Measurements from ENCODE around the gene AKT1. TPM values are rescaled to one million over a fixed set of nuclear protein-coding genes. Genes with fewer than 3 reads are reported as not detected.

AKT1 gene
- total and polyA plus RNA-seq, 2 of the 4 experiments (the other 2 are of a cell fraction) = 193 to 221 TPM

DNA sequence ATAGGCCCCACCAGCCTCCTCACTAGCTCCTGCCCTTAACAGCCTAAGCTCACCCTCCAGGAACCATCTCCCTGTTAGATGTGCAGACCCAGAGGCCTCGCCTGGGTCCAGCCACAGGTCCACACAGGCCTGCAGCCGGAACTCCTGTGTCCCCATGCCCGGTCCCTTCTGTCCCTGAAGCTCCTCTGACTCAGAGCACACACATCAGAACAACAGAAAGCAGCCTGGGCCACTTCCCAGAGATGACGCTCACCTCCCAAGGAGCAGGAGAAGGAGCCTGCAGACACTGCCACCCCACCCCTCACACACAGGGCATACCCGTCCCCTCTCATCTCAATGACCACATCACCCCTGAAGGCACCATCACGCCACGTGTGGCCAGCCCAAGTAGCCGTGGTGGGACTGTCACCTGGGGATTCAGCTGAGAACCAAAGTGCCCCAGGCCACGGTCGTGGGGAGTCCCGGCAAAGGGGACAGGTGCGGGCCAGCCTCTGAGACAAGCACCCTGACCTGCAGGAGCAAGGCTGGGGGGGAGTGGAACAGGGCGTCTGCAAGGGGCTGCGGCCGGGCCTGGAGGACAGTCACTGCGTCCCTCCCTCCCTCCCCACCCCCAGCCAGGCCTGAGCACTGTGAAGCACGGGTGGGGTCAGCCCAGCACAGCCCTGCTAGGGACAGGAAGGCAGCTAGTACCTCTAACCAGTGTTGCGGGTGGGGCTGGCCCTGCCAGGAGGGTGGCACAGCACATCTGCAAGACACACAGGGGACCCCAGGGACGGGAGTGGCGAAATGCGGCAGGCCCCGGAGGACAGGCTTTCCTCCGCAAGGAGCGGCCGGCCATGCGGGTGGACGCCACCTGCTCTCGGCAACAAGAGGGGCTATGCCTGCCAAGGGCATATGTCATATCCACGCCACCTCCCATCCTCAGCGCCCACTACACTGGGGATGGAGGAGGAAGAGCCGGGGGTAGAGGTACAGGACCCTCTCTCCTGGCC lies 5.5 kb downstream of the AKT1 start:
- H3K9me3 ChIP-seq (ENCODE audit: control insufficient read depth, insufficient read depth, low read length) = no peaks in the 10 kb centered on the region
- H2BK120ac ChIP-seq (ENCODE audit: low read depth, low read length) = no peak overlapping the region
- dilution Hi-C loops (cut with HindIII; ENCODE audit: low sequenced_read_pairs, unreplicated experiment) (no loop called here), intact Hi-C loops (cut with micrococcal nuclease) (no loop called here), in situ Hi-C loops (cut with MboI; ENCODE audit: low sequenced_read_pairs) (no loop called here)
- peaks cover 44% of the 10 kb centered on the region for H3K36me3 ChIP-seq (ENCODE audit: control insufficient read depth, insufficient read depth, low read length)
- H2BK15ac ChIP-seq (ENCODE audit: low read depth, low read length) = no peak overlapping the region
- no peak overlapping the region for H4K5ac ChIP-seq (ENCODE audit: low read depth, low read length)
- DNase-seq (no peak), ATAC-seq (ENCODE audit: low read depth) (no peak)
- no TSS peak for BruUV-seq (replicated peaks)
- TF ChIP-seq MAFK (IDR thresholded peaks at IDR 0.05; ENCODE audit: low read depth, low read length) = no peak
- TF ChIP-seq MAZ (IDR thresholded peaks at IDR 0.05; ENCODE audit: borderline replicate concordance, low read depth, low read length) = no peak
- no peak for TF ChIP-seq MXI1 (IDR thresholded peaks at IDR 0.05; ENCODE audit: borderline replicate concordance, low read depth, low read length)
- TF ChIP-seq RFX5 (IDR thresholded peaks at IDR 0.05; ENCODE audit: low read depth, low read length) = no peak
- TF ChIP-seq FOS (IDR thresholded peaks at IDR 0.05; ENCODE audit: low read depth, low read length) = no peak
- TF ChIP-seq, protein P1, sequence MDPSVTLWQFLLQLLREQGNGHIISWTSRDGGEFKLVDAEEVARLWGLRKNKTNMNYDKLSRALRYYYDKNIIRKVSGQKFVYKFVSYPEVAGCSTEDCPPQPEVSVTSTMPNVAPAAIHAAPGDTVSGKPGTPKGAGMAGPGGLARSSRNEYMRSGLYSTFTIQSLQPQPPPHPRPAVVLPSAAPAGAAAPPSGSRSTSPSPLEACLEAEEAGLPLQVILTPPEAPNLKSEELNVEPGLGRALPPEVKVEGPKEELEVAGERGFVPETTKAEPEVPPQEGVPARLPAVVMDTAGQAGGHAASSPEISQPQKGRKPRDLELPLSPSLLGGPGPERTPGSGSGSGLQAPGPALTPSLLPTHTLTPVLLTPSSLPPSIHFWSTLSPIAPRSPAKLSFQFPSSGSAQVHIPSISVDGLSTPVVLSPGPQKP (IDR thresholded peaks at IDR 0.05; ENCODE audit: borderline replicate concordance, low read depth, low read length) = no peak
- no peak for TF ChIP-seq RAD21 (IDR thresholded peaks at IDR 0.05; ENCODE audit: low read length)
- TF ChIP-seq, protein P2, sequence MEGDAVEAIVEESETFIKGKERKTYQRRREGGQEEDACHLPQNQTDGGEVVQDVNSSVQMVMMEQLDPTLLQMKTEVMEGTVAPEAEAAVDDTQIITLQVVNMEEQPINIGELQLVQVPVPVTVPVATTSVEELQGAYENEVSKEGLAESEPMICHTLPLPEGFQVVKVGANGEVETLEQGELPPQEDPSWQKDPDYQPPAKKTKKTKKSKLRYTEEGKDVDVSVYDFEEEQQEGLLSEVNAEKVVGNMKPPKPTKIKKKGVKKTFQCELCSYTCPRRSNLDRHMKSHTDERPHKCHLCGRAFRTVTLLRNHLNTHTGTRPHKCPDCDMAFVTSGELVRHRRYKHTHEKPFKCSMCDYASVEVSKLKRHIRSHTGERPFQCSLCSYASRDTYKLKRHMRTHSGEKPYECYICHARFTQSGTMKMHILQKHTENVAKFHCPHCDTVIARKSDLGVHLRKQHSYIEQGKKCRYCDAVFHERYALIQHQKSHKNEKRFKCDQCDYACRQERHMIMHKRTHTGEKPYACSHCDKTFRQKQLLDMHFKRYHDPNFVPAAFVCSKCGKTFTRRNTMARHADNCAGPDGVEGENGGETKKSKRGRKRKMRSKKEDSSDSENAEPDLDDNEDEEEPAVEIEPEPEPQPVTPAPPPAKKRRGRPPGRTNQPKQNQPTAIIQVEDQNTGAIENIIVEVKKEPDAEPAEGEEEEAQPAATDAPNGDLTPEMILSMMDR (conservative IDR thresholded peaks at IDR 0.05; ENCODE audit: low read depth, low read length) = no peak
- TF ChIP-seq CEBPB (IDR thresholded peaks at IDR 0.05; ENCODE audit: low read depth, low read length) = no peak
- TF ChIP-seq CHD1 (IDR thresholded peaks at IDR 0.05; ENCODE audit: low read depth, low read length) = no peak
- TF ChIP-seq, protein P3, sequence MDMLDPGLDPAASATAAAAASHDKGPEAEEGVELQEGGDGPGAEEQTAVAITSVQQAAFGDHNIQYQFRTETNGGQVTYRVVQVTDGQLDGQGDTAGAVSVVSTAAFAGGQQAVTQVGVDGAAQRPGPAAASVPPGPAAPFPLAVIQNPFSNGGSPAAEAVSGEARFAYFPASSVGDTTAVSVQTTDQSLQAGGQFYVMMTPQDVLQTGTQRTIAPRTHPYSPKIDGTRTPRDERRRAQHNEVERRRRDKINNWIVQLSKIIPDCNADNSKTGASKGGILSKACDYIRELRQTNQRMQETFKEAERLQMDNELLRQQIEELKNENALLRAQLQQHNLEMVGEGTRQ (IDR thresholded peaks at IDR 0.05; ENCODE audit: low read depth, low read length) = no peak
- TF ChIP-seq RCOR1 (IDR thresholded peaks at IDR 0.05; ENCODE audit: insufficient replicate concordance, low read length) = no peak
- TF ChIP-seq POLR2A (IDR thresholded peaks at IDR 0.05; ENCODE audit: low read depth, low read length) = no peak
- no peak overlapping the region for H4K8ac ChIP-seq (ENCODE audit: low read depth in 2 of 2, low read length in 2 of 2)
- no peak overlapping the region for H3K9ac ChIP-seq (ENCODE audit: low read depth, low read length)
- H3K4ac ChIP-seq (ENCODE audit: low read depth, low read length) = no peak overlapping the region
- H3K4me1 ChIP-seq (ENCODE audit: control insufficient read depth, insufficient read depth, low read length) = peaks cover 13% of the 10 kb centered on the region
- no peak overlapping the region for H2AK9ac ChIP-seq (replicated peaks; ENCODE audit: low read depth, low read length, poor library complexity)
- H3K4me2 ChIP-seq (ENCODE audit: low read depth, low read length) = no peak overlapping the region
- no peak overlapping the region for H3K4me3 ChIP-seq (ENCODE audit: insufficient read depth, low read depth, low read length)
- WGBS, 2 experiments (ENCODE audit: extremely low coverage in 2 of 2, insufficient read length in 1 of 2) = 96% methylated on average over 7 of the region's 31 CpGs; no CpG with 5 or more reads in 1 of the 2 experiments
- H4K91ac ChIP-seq (ENCODE audit: insufficient read depth, low read depth, low read length) = no peak overlapping the region
- POLR2A ChIA-PET (ENCODE audit: unreplicated experiment) = no interaction called here
- no peak overlapping the region for H3K27ac ChIP-seq (ENCODE audit: insufficient read depth, low read length)
- H3K23ac ChIP-seq (ENCODE audit: low read depth, low read length) = no peak overlapping the region
- peak overlapping the region; percentile 32 for H2AFZ ChIP-seq (replicated peaks; ENCODE audit: low read length, poor library complexity)
- CTCF ChIA-PET = no interaction called here
- no peak overlapping the region for H3K18ac ChIP-seq (ENCODE audit: low read depth, low read length)
- peaks cover 6% of the 10 kb centered on the region; the same call in 1 of the 2 replicates for H3K9me1 ChIP-seq (ENCODE audit: insufficient read depth, low read length)
- no peak overlapping the region for H3K56ac ChIP-seq (ENCODE audit: extremely low read depth, insufficient read depth, low read length)
- no peak overlapping the region for H2BK20ac ChIP-seq (ENCODE audit: low read depth, low read length)
- no peak overlapping the region for H2BK5ac ChIP-seq (ENCODE audit: low read depth, low read length, poor library complexity, severe bottlenecking)
- H3K27me3 ChIP-seq (ENCODE audit: control insufficient read depth, insufficient read depth, low read length) = no peaks in the 10 kb centered on the region
- no peak overlapping the region for H3K14ac ChIP-seq (replicated peaks; ENCODE audit: low read depth, low read length)
- peaks cover 95% of the 10 kb centered on the region for H4K20me1 ChIP-seq (ENCODE audit: insufficient read depth, low read length)
- H2AK5ac ChIP-seq (ENCODE audit: low read depth, low read length) = no peak overlapping the region
- H3K79me1 ChIP-seq (ENCODE audit: low read depth in 1 of 2, low read length in 2 of 2) = peaks cover 3 to 73% of the 10 kb centered on the region in 2 experiments; a peak in 3 of 4 replicates
